Neural progenitor cell (in vitro differentiated cells): ENCODE data around the gene F9. TPM values are rescaled to one million over a fixed set of nuclear protein-coding genes. Genes with fewer than 3 reads are reported as not detected.

ENCODE experiments used
- DNase-seq: peaks from one replicate; pipeline ENCODE4 v3.0.0-alpha.2; 2016; ENCODE audit warnings: low spot score
- H2AFZ ChIP-seq: fragments of 200-600 bp; sonication (generic); replicated peaks from 2 replicates; pipeline ENCODE4 v1.6.1; 2016; ENCODE audit warnings: antibody characterized with exemption
- H3F3A ChIP-seq: fragments of 200-600 bp; sonication (generic); 2 replicates; pipeline ENCODE4 v1.6.1; 2016; ENCODE audit warnings: antibody characterized with exemption, low read depth
- H3K27ac ChIP-seq: fragments of 200-600 bp; sonication (generic); 2 replicates; pipeline ENCODE4 v1.5.1; 2016; ENCODE audit warnings: mild to moderate bottlenecking
- H3K27me3 ChIP-seq: fragments of 200-600 bp; sonication (generic); 2 replicates; pipeline ENCODE4 v1.6.1; 2016; ENCODE audit warnings: mild to moderate bottlenecking, moderate library complexity
- H3K36me3 ChIP-seq: fragments of 200-600 bp; sonication (generic); 2 replicates; pipeline ENCODE4 v1.5.1; 2016
- H3K4me1 ChIP-seq: fragments of 200-600 bp; sonication (generic); 2 replicates; pipeline ENCODE4 v1.6.1; 2016; ENCODE audit warnings: mixed run types
- H3K4me2 ChIP-seq: fragments of 200-600 bp; sonication (generic); 2 replicates; pipeline ENCODE4 v1.6.1; 2016
- H3K4me3 ChIP-seq: fragments of 200-600 bp; sonication (generic); 2 replicates; pipeline ENCODE4 v1.5.1; 2016
- H3K79me2 ChIP-seq: fragments of 200-600 bp; sonication (generic); 2 replicates; pipeline ENCODE4 v1.6.1; 2016; ENCODE audit warnings: low read depth
- H3K9ac ChIP-seq: fragments of 200-600 bp; sonication (generic); 2 replicates; pipeline ENCODE4 v1.6.1; 2016
- H3K9me3 ChIP-seq: fragments of 200-600 bp; sonication (generic); 2 replicates; pipeline ENCODE4 v1.5.1; 2016; ENCODE audit warnings: low read depth
- H4K20me1 ChIP-seq: fragments of 200-600 bp; sonication (generic); 2 replicates; pipeline ENCODE4 v1.6.1; 2016; ENCODE audit warnings: low read depth
- H3K27ac Mint-ChIP-seq: 3 replicates; pipeline ENCODE4 v1.8.0; 2021; ENCODE audit warnings: mixed read lengths
- H3K27me3 Mint-ChIP-seq: 2 replicates; pipeline ENCODE4 v1.8.0; 2022; ENCODE audit warnings: low read depth, mild to moderate bottlenecking, inconsistent platforms, moderate library complexity, mixed read lengths; ENCODE audit not compliant: insufficient read depth
- H3K36me3 Mint-ChIP-seq: 3 replicates; pipeline ENCODE4 v1.8.0; 2021; ENCODE audit warnings: mixed read lengths
- H3K4me1 Mint-ChIP-seq: 3 replicates; pipeline ENCODE4 v1.8.0; 2021; ENCODE audit warnings: mixed read lengths
- H3K4me3 Mint-ChIP-seq: 3 replicates; pipeline ENCODE4 v1.8.0; 2021; ENCODE audit warnings: mild to moderate bottlenecking, moderate library complexity, mixed read lengths
- H3K9me3 Mint-ChIP-seq: 3 replicates; pipeline ENCODE4 v1.8.0; 2020; ENCODE audit warnings: mixed read lengths
- EZH2 ChIP-seq: fragments of 200-600 bp; sonication (generic); IDR thresholded peaks from 2 replicates; pipeline ENCODE4 v1.6.1; 2017; ENCODE audit warnings: antibody characterized with exemption, mild to moderate bottlenecking, moderate library complexity
- EZH2phosphoT487 ChIP-seq: fragments of 200-600 bp; sonication (generic); IDR thresholded peaks from 2 replicates; pipeline ENCODE4 v1.6.1; 2017; ENCODE audit warnings: antibody characterized with exemption
- total RNA-seq: library from RNA; depleted of rRNA; stranded (reverse); fragments of >200 nt; gene quantifications from 2 replicates; pipeline ENCODE4 v1.2.3, GENCODE V29; 2015; ENCODE audit warnings: low replicate concordance
- TF ChIP-seq, protein P1 (sequence below): fragments of 200-600 bp; sonication (generic); IDR thresholded peaks from 2 replicates; pipeline ENCODE4 v1.5.1; 2017; ENCODE audit warnings: antibody characterized with exemption, mild to moderate bottlenecking

F9 gene
- total RNA-seq, 1 donor from 2014 or later, result not detected

GRCh38 chrX:139538907-139539790 lies 8.6 kb downstream of the F9 start:
- Histone ChIP-seq H3K4me2 (no peak overlapping the region), H3K9ac (no peak overlapping the region), H3K36me3 (no peaks in the 10 kb centered on the region), H3K27me3 (no peaks in the 10 kb centered on the region), H3K4me3 (no peak overlapping the region), H3F3A (no peaks in the 10 kb centered on the region), H3K79me2 (no peaks in the 10 kb centered on the region), H3K9me3 (peaks cover 5% of the 10 kb centered on the region), H4K20me1 (no peaks in the 10 kb centered on the region), H3K27ac (no peak overlapping the region), H3K4me1 (no peaks in the 10 kb centered on the region), H2AFZ (no peak overlapping the region)
- H3K27me3 Mint-ChIP-seq, result no peaks in the 10 kb centered on the region
- TF ChIP-seq EZH2 (no peak), EZH2phosphoT487 (no peak)
- TF ChIP-seq, protein P1, sequence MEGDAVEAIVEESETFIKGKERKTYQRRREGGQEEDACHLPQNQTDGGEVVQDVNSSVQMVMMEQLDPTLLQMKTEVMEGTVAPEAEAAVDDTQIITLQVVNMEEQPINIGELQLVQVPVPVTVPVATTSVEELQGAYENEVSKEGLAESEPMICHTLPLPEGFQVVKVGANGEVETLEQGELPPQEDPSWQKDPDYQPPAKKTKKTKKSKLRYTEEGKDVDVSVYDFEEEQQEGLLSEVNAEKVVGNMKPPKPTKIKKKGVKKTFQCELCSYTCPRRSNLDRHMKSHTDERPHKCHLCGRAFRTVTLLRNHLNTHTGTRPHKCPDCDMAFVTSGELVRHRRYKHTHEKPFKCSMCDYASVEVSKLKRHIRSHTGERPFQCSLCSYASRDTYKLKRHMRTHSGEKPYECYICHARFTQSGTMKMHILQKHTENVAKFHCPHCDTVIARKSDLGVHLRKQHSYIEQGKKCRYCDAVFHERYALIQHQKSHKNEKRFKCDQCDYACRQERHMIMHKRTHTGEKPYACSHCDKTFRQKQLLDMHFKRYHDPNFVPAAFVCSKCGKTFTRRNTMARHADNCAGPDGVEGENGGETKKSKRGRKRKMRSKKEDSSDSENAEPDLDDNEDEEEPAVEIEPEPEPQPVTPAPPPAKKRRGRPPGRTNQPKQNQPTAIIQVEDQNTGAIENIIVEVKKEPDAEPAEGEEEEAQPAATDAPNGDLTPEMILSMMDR, result no peak
- no peak overlapping the region for H3K4me3 Mint-ChIP-seq
- no peaks in the 10 kb centered on the region for H3K36me3 Mint-ChIP-seq
- H3K4me1 Mint-ChIP-seq, result no peaks in the 10 kb centered on the region
- no peaks in the 10 kb centered on the region for H3K9me3 Mint-ChIP-seq
- no peak overlapping the region for H3K27ac Mint-ChIP-seq
- no peak for DNase-seq

DNA sequence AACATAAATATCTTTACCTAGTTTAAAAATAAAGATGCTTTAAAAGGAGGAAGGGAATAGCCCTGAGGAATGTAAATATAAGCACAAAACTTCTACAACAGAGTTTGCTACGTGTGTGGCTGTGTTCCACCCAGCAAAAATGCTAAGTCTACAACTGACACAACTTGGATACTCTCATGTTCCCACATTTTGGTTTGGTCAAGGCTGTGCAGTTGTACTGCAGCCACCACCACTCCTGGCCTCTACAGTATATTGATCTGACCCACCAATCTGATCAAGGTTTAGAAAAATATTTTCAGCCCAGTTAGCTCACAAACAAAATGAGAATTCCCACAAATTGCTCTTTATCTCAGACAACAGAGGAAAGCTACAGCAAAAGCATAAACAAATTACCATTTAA lies 12.1 kb downstream of the F9 start:
- Mint-ChIP-seq H3K9me3 (no peaks in the 10 kb centered on the region), H3K36me3 (no peaks in the 10 kb centered on the region), H3K4me1 (no peaks in the 10 kb centered on the region), H3K4me3 (no peak overlapping the region), H3K27ac (no peak overlapping the region), H3K27me3 (no peaks in the 10 kb centered on the region)
- Histone ChIP-seq H4K20me1 (no peaks in the 10 kb centered on the region), H3K9me3 (peaks cover 5% of the 10 kb centered on the region), H3K79me2 (no peaks in the 10 kb centered on the region), H3K36me3 (no peaks in the 10 kb centered on the region), H3K4me3 (no peak overlapping the region), H2AFZ (no peak overlapping the region), H3K4me2 (no peak overlapping the region), H3K9ac (no peak overlapping the region), H3K27ac (no peak overlapping the region), H3K27me3 (no peaks in the 10 kb centered on the region), H3F3A (no peaks in the 10 kb centered on the region), H3K4me1 (no peaks in the 10 kb centered on the region)
- no peak for TF ChIP-seq EZH2phosphoT487
- TF ChIP-seq, protein P1, result no peak
- TF ChIP-seq EZH2, result no peak
- DNase-seq, result no peak

DNA sequence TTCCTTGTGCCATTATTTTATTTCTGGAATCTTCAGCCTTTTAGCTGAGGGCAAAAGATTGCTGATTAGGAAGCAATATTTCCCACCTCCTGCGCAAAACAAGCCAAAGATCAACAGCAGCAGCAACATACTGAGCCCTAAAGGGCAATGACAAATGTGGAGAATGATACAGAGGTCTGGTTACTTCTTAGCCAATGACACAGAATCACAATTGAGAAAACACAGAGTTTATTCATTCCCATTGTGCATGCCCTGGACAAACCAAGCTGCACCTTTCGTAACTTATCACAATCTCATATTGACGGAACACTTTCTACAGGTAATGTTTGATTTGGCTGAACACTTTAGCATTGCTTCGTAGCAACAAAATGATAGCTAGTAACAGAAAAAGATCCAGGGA lies 13.4 kb downstream of the F9 start:
- no peaks in the 10 kb centered on the region for H3K36me3 ChIP-seq
- no peak overlapping the region for H3K27ac ChIP-seq

More for the DNA sequence above, 13.4 kb downstream of the F9 start:
- H3K4me1 ChIP-seq, result no peaks in the 10 kb centered on the region
- no peak overlapping the region for H3K9ac ChIP-seq
- no peaks in the 10 kb centered on the region for H3K9me3 ChIP-seq
- Mint-ChIP-seq H3K4me3 (no peak overlapping the region), H3K4me1 (no peaks in the 10 kb centered on the region), H3K9me3 (no peaks in the 10 kb centered on the region), H3K27me3 (no peaks in the 10 kb centered on the region), H3K36me3 (no peaks in the 10 kb centered on the region), H3K27ac (no peak overlapping the region)
- no peaks in the 10 kb centered on the region for H4K20me1 ChIP-seq
- no peaks in the 10 kb centered on the region for H3K79me2 ChIP-seq
- H3K4me2 ChIP-seq, result no peak overlapping the region
- H3K27me3 ChIP-seq, result no peaks in the 10 kb centered on the region
- H2AFZ ChIP-seq, result no peak overlapping the region
- no peak overlapping the region for H3K4me3 ChIP-seq
- no peaks in the 10 kb centered on the region for H3F3A ChIP-seq
- DNase-seq, result no peak
- TF ChIP-seq, protein P1, result no peak
- TF ChIP-seq EZH2phosphoT487, result no peak
- no peak for TF ChIP-seq EZH2
